ENCODE measurements around the gene TMPRSS9. TPM values are rescaled to one million over a fixed set of nuclear protein-coding genes. Genes with fewer than 3 reads are reported as not detected.
A peak's percentile ranks its signal among the peaks of the same experiment; 100 is the strongest.

The TMPRSS9 gene
- total and polyA plus RNA-seq, 2 of the 13 experiments (the other 11 are each of a cell fraction or from before 2014, with no cell fraction given), result 2.5 to 5.2 TPM

GRCh38 chr19:2416321-2417097 lies 56.4 kb downstream of the TMPRSS9 start (continued):
- TF ChIP-seq, protein P1, sequence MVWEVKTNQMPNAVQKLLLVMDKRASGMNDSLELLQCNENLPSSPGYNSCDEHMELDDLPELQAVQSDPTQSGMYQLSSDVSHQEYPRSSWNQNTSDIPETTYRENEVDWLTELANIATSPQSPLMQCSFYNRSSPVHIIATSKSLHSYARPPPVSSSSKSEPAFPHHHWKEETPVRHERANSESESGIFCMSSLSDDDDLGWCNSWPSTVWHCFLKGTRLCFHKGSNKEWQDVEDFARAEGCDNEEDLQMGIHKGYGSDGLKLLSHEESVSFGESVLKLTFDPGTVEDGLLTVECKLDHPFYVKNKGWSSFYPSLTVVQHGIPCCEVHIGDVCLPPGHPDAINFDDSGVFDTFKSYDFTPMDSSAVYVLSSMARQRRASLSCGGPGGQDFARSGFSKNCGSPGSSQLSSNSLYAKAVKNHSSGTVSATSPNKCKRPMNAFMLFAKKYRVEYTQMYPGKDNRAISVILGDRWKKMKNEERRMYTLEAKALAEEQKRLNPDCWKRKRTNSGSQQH (CRISPR knock-in tag; IDR thresholded peaks at IDR 0.05; ENCODE audit: low read depth), result no peak
- TF ChIP-seq ZNF20 (CRISPR knock-in tag; IDR thresholded peaks at IDR 0.05) (no peak), ATF1 (CRISPR knock-in tag; IDR thresholded peaks at IDR 0.05) (peak; percentile 78), SAFB2 (CRISPR knock-in tag; IDR thresholded peaks at IDR 0.05; ENCODE audit: borderline replicate concordance, low read depth) (no peak), MYNN (CRISPR knock-in tag; IDR thresholded peaks at IDR 0.05; ENCODE audit: low read depth) (no peak), PAWR (CRISPR knock-in tag; IDR thresholded peaks at IDR 0.05; ENCODE audit: borderline replicate concordance) (no peak), ELF3 (CRISPR knock-in tag; IDR thresholded peaks at IDR 0.05) (peak; percentile 91), FOXP1 (IDR thresholded peaks at IDR 0.05) (no peak), FOXP1 (CRISPR knock-in tag; IDR thresholded peaks at IDR 0.05) (no peak), CBX5 (CRISPR knock-in tag; IDR thresholded peaks at IDR 0.05; ENCODE audit: borderline replicate concordance) (peak; percentile 91; the same call in 1 of the 2 replicates), ZNF446 (CRISPR knock-in tag; IDR thresholded peaks at IDR 0.05) (peak; percentile 62; the same call in 1 of the 2 replicates), XRCC5 (optimal IDR thresholded peaks at IDR 0.05; ENCODE audit: low read length) (peak; percentile 64), ZNF768 (CRISPR knock-in tag; IDR thresholded peaks at IDR 0.05) (peak; percentile 66; the same call in 1 of the 2 replicates), ZZZ3 (CRISPR knock-in tag; IDR thresholded peaks at IDR 0.05; ENCODE audit: borderline replicate concordance) (0 out of 2 replicates have a peak, but pooled peaks have one; percentile 21), EHMT2 (IDR thresholded peaks at IDR 0.05; ENCODE audit: borderline replicate concordance, low read depth, low read length) (no peak), RFX1 (IDR thresholded peaks at IDR 0.05) (no peak), ZNF230 (CRISPR knock-in tag; IDR thresholded peaks at IDR 0.05) (no peak), ZNF746 (CRISPR knock-in tag; IDR thresholded peaks at IDR 0.05) (peak; percentile 32; the same call in 1 of the 2 replicates), ZNF660 (CRISPR knock-in tag; IDR thresholded peaks at IDR 0.05; ENCODE audit: borderline replicate concordance, low read depth) (no peak), HOXA7 (CRISPR knock-in tag; IDR thresholded peaks at IDR 0.05) (no peak), MAFG (CRISPR knock-in tag; IDR thresholded peaks at IDR 0.05) (no peak), ZNF572 (CRISPR knock-in tag; IDR thresholded peaks at IDR 0.05) (no peak), FOXK1 (CRISPR knock-in tag; IDR thresholded peaks at IDR 0.05; ENCODE audit: borderline replicate concordance, low read depth) (no peak; the same call in 1 of the 2 replicates), ZNF749 (CRISPR knock-in tag; IDR thresholded peaks at IDR 0.05; ENCODE audit: borderline replicate concordance) (peak; percentile 10; the same call in 1 of the 2 replicates), ZNF431 (CRISPR knock-in tag; IDR thresholded peaks at IDR 0.05; ENCODE audit: borderline replicate concordance, low read depth) (no peak), ZNF225 (CRISPR knock-in tag; IDR thresholded peaks at IDR 0.05) (peak; percentile 78; the same call in 1 of the 2 replicates), ZNF552 (CRISPR knock-in tag; IDR thresholded peaks at IDR 0.05; ENCODE audit: borderline replicate concordance) (peak; percentile 63), CEBPG (CRISPR knock-in tag; IDR thresholded peaks at IDR 0.05) (peak; percentile 61), YEATS4 (CRISPR knock-in tag; IDR thresholded peaks at IDR 0.05; ENCODE audit: borderline replicate concordance) (peak; percentile 67; the same call in 1 of the 2 replicates)
- TF ChIP-seq, protein P2, sequence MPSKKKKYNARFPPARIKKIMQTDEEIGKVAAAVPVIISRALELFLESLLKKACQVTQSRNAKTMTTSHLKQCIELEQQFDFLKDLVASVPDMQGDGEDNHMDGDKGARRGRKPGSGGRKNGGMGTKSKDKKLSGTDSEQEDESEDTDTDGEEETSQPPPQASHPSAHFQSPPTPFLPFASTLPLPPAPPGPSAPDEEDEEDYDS (CRISPR knock-in tag; IDR thresholded peaks at IDR 0.05), result peak; percentile 64
- TF ChIP-seq, protein P3, sequence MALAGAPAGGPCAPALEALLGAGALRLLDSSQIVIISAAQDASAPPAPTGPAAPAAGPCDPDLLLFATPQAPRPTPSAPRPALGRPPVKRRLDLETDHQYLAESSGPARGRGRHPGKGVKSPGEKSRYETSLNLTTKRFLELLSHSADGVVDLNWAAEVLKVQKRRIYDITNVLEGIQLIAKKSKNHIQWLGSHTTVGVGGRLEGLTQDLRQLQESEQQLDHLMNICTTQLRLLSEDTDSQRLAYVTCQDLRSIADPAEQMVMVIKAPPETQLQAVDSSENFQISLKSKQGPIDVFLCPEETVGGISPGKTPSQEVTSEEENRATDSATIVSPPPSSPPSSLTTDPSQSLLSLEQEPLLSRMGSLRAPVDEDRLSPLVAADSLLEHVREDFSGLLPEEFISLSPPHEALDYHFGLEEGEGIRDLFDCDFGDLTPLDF (CRISPR knock-in tag; IDR thresholded peaks at IDR 0.05), result no peak; the same call in 1 of the 2 replicates
